Ishikawa (cell line): ENCODE data around the gene C5orf34.

Experiments
- TAF1 ChIP-seq: IDR thresholded peaks from 2 replicates; pipeline ENCODE4 v1.6.1; 2012; ENCODE audit warnings: low read depth, mild to moderate bottlenecking
- TEAD4 ChIP-seq: IDR thresholded peaks from 2 replicates; pipeline ENCODE4 v1.6.1; 2012

DNA sequence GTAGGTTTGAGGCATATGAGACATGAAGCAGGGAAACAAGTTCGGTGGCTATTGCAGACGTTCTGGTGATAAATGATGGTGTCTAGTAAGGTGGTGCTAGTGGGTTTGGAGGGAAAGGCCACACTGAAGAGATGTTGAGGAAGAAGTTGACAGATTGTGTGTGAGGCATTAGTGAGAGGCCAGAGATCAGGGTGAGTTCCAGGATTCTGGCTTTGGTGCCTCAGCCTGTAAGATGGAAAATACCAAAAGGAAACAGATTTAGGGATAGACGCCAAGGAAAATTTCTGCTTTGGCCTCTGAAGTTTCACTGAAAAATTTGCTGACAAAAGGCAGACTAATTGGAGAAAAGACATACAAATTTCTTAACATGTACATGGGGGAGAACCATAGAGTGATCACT, 48.4 kb upstream of the C5orf34 start:
- TF ChIP-seq TAF1 (no peak), TEAD4 (no peak)
